GM12801 (cell line): ENCODE results near the gene TOX4.

Experiments used
- CTCF ChIP-seq: IDR thresholded peaks from one replicate; pipeline ENCODE4 v1.5.1; 2011; ENCODE audit warnings: control low read depth; ENCODE audit not compliant: insufficient read length; ENCODE audit errors: extremely low read depth

The TOX4 gene

GRCh38 chr14:21509432-21510143, 32.6 kb downstream of the TOX4 start:
- TF ChIP-seq CTCF: no peak

GRCh38 chr14:21510735-21511657, 34.0 kb downstream of the TOX4 start, which contains the start of gene METTL3:
METTL3 (minus strand) TSS chr14:21511340; CDS start chr14:21511223, 117 bp downstream.
- TF ChIP-seq CTCF: no peak

- no peak for TF ChIP-seq CTCF
Measured at GRCh38 chr14:21514341-21514740, 37.3 kb downstream of the TOX4 start.

- TF ChIP-seq CTCF: no peak
Measured at GRCh38 chr14:21518725-21519124, 41.7 kb downstream of the TOX4 start.

- TF ChIP-seq CTCF: no peak
Measured at GRCh38 chr14:21520767-21521166, 43.8 kb downstream of the TOX4 start.

GRCh38 chr14:21521501-21521900, 44.5 kb downstream of the TOX4 start:
- no peak for TF ChIP-seq CTCF

GRCh38 chr14:21523203-21523602, 46.2 kb downstream of the TOX4 start:
- no peak for TF ChIP-seq CTCF
